HG03469 (cell line): ENCODE measurements around the gene TPD52L1.
"Not testable (repeated sequence)": the region's sequence is repeated elsewhere in the genome, so short reads cannot be mapped to it uniquely, and the experiment has no call there.

Source experiments
- ATAC-seq: cut with Tn5 transposase; IDR thresholded peaks from one replicate; pipeline ENCODE4 v1.9.1; 2021; ENCODE audit warnings: mild to moderate bottlenecking, moderate library complexity, moderate number of reproducible peaks; ENCODE audit not compliant: unreplicated experiment

TPD52L1 gene, protein sequence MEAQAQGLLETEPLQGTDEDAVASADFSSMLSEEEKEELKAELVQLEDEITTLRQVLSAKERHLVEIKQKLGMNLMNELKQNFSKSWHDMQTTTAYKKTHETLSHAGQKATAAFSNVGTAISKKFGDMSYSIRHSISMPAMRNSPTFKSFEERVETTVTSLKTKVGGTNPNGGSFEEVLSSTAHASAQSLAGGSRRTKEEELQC

DNA sequence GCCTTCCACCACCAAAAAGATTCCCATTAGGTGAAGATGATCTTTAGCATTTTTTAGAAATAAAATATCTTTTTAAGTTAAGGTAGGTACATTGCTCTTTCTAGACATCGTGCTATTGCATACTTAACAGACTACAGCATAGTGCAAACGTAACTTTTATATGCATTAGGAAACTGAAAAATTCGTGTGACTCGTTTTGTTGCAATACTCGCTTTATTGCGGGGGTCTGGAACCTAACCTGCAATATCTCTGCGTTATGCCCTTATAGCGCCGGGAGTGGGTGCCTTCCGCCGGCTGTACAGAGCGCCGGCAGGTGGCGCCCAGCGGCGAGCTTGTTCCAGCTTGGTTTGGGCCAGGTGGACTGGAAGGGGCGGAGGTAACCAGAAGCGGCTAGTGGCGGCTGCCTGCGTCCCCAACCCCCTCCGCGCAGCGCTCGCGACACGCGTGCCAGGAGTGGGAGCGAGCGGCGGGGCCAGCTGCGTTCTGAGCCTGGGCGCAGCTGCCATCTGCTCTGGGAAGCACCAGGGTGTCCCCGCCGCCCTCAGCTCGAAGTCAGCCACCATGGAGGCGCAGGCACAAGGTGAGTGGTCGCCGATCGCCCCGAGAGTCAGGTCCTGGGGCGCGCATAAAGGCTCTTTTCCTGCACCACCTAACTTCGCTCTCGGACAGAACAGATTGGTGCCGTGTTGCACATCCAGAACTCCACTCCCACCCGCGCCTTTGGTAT lies at the start of gene TPD52L1:
TPD52L1 (plus strand) TSS at position 383 of the 727 bp plus-strand sequence; CDS start at position 562, 179 bp downstream.
- peak; percentile 88 for ATAC-seq

DNA sequence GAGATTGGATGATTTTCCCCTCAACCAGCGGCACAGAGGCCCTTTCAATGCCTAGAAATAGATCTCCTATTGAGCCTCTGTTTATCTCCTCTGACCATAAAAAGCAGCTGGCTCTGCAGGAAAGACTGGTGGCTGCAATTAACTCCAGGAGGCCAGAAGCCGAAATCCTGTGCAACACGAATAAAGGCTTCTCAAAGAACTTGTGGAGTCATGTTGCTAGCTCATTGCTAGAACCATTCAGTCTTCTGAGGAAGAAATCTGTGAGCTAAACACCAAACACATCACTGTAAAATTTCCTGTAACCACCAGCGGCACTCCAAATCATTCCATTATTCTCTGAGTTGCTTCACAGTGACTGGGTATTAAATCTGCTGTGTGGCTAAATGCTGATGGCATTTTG lies 49.1 kb upstream of the TPD52L1 start:
- no peak for ATAC-seq

DNA sequence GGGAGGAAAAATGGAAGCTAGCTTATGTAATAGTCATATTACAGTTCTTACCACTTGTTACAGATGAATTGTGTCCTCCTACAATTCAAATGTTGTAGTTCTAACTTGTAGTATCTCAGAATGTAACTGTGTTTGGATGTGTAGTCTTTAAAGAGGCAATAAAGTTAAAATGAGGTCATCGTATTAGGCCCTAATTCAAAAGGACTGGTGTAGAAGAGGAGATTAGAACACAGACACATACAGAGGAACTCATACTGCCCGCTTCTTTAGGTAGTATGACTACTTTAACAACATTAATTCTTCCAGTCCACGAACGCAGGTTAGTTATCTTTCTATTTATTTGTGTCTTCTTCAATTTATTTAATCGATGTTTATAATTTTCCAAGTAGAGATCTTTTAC lies 46.5 kb upstream of the TPD52L1 start:
- no peak for ATAC-seq

DNA sequence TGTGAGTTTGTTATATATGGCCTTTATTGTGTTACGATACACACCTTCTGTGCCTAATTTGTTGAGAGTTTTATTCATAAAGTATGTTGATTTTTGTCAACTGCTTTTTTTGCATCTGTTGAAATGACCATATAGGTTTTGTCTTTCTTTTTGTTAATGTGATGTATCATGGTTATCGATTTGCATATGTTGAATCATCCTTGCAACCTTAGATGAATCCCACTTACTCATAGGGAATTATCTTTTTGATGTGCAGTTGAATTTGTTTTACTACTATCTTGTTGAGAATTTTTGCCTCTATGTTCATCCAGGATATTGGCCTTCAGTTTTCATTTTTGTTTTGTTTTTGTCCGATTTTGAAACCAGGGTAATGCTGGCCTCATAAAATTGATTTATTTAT lies 45.7 kb upstream of the TPD52L1 start:
- no peak for ATAC-seq

DNA sequence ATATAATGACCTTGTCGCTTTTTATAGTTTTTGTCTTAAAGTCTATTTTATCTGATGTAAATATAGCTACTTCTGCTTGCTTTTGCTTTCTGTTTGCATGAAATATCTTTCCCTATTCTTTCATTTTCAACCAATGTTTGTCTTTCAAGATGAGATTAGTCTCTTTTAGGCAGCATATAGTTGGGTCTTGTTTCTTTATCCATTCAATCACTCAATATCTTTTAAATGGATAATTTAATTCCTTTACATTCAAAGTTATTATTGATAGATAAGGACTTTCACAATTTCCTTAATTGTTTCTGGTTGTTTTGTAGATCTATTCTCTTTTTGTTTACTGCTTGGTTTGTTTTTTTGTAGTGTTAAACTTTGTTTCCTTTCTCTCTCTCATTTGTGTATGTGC lies 43.5 kb upstream of the TPD52L1 start:
- ATAC-seq = no peak

DNA sequence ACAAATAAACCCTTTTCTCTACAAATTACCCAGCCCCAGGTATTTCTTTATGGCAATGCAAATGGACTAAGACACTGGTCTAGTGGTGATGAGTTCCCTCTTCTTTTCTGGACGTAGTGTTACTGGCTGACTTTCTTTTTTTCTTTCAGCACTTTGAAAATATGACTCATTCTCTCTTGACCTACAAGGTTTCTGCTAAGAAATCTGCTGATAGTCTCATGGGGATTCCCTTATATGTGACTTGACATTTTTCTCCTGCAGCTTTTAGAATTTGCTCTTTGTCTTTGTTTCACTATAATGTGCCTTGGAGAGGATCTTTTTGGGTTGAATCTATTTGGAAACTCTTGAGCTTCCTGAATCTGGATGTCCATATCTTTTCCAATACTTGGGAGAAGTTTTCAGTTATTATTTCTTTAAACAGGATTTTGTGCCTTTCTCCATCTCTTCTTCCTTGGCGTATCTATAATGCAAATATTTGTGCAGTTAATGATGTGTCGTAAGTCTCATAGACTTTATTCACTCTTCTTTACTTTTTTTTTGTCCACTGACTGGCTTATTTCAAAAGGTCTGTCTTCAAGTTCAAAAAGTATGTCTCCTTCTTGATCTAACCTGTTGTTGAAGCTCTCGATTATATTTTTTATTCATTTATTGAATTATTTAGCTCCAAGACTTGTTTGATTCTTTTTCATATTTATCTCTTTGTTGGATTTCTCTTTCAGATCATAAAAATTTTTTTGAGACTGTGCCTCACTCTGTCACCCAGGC lies 42.2 kb upstream of the TPD52L1 start:
- ATAC-seq = no peak

DNA sequence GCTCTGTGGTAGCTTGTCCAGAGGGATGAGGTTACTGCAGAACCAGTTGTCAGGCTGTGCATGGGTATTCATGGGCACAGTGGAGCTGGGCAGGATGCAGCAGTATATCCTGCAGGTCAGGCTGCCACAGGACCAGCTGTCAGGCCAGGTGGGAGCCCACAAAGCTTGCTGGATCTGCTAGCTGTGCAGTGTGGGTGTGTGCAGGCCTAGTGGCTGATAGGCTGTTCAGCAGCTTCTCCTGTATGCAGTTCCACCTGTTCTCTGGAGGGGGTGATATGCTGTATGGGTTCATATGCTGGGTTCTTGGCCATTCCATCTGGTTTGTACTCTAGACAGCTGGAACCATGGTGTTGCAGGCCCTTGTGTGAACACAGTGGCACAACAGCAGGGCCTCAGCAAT lies 40.6 kb upstream of the TPD52L1 start:
- ATAC-seq = no peak

DNA sequence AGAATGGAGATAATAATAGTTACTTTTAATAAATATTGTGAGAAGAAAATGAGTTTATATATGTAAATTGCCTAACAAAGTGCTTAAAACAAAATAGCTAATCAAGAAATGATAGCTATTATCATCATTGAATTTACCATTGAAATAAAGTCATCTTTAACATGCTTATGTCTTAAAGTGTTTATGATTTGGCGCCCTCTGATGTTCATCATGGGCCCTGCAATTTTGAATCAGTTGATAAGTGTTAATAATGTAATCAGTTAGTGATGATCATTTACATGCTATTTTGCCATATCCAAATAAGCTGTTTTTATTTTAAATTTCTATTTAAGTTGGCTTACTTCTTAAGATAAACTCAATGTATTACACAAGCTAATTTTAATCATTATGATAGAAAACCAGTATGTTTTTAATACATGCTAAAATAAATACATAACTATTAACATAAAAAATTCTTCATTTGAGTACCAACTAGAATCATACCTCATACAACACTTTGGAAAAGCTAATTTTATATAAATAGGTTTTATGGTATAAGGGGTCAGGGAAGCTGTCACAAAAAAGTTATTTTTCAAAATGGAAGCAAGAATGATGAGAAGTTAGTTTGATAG lies 39.2 kb upstream of the TPD52L1 start:
- ATAC-seq = no peak

DNA sequence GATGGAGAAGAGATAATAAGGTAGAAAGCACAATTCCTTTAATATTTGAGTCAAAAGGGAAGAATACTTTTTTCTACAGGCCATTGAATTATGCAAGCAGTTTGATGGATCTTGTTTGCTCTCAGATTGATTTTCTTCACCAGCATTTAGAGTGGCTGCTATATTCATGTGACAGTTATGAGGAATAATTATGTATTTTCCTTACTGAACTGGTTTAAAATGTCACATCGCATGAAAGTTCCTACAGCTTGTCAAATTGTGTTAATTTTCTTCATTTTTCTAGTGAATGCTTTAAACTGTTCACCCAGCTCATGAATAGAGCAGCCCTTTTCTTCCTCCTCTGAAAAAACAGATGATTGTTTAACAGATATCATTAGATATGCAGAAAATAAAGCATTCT lies 37.4 kb upstream of the TPD52L1 start:
- ATAC-seq = no peak

DNA sequence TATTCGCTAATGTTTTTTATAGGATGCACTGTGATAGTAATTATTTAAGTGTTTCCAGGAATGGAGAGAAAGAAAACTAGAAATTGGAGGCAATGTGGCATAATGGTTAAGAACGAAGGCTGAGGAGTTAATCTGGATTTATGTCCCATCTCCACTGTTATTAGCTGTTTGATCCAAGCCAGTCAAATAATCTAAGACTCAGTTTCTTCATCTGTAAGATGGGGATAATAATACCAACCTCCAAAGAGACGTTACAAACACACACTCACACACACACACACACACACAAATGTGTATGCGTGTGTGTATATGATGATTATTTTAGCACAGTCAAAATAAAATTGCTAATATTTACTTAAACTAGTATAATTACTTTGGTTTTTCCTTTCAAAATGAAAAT lies 36.9 kb upstream of the TPD52L1 start:
- no peak for ATAC-seq

DNA sequence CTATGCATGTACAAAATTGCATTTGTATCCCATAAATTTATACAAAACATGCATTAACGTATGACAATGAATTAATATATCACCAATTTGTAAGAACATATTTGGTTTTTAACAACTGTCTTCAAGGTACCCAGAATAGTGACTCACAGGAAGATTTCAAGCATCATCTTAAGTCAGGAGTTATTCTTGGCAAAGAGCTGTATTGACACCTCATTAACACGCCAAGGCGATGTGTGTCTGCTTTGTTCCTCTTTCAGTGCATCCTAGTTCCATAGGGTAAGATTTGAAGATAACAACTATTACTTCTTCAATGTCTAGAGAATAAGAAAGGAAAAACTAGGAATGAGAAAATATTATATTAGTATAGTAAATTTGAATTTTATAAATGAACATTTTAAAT lies 35.8 kb upstream of the TPD52L1 start:
- no peak for ATAC-seq

DNA sequence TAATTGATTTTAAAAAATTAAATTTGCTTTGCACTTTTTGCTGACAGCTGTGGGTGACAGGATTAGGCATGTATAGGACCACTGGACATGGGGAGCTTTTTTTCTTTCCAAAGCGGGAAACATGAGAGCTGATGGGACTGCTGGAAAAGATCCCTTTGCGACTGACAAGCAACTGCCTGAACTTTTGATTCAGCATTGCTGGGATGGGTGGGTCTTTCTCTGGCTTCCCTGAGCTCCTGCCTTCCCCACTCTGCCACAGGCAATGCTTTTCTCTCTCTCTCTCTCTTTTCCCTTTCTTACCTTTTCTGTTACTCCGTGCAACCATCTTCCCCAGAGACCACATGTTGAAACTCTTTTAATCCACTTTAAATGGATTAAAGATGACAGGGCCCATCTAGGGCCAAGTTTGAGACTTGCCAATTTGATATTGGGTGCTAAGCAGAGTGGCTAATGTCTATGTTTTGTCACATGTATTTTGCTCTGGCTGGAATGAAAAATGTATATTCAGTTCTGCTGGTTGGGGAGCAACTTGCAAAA lies 33.5 kb upstream of the TPD52L1 start:
- ATAC-seq = no peak

DNA sequence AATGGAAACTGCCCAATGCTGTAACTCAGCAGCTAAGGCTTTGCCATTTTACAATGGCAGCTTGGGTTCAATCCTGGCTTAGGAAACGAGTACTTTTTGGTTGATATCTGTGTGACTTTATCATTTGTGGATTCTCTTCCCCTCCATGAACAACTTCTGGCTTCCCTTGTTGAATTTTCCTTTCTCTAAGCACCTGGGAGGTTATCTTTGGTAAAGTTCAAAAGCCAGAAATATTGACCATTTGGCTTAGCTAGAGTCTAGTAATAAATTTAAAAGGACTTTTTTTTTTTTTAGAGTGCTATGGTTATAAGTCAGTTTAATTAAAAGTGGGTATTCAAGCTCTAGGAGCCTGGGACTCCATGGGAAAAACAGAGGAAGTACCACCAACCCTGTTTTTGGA lies 31.7 kb upstream of the TPD52L1 start:
- ATAC-seq = no peak

DNA sequence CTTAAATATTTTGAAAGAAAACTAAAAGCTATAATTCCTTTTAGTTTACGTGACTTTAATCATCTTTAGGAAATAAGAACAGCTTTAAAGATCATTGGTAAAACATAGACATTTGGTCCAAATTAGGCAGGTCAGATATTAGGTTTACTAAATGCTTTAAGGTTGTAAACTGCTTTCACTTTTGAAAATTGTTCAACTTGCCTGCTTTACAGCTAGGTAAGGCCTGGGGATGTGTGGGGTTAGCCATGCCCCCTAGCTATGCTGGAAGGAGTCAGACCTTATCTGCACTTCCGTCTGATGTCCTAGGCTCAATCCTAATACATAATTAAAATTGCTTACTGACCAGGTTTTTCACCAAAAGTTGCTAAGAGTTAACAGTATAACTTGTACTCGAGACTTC lies 30.5 kb upstream of the TPD52L1 start:
- ATAC-seq = no peak

DNA sequence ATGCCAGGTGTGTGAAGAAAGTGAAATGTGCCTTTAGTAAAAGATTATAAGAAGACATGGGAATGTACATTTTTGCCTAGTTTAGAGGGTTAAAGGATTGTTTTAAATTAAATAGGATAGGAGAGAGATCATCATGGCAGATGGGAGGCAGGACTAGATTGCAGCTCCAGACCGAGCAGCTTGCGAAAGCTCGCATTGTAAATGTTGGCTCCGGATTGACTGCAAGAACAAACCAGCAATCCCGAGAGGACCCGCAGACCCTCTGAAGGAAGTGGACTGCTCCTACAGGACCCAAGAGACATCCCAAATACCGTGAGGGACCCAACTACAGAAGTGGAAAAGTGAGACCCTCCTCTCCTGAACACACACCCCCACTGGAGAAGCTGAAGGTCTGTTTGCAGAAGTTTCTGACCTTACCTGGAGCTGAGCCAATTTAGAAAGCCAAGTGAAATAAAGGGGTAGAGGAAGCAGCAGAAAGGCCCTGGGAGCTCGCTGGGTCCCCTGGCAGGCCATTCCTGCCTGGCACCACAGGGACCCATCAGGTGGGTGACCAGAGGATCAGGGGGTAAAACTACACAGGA lies 30.0 kb upstream of the TPD52L1 start:
- no peak for ATAC-seq

DNA sequence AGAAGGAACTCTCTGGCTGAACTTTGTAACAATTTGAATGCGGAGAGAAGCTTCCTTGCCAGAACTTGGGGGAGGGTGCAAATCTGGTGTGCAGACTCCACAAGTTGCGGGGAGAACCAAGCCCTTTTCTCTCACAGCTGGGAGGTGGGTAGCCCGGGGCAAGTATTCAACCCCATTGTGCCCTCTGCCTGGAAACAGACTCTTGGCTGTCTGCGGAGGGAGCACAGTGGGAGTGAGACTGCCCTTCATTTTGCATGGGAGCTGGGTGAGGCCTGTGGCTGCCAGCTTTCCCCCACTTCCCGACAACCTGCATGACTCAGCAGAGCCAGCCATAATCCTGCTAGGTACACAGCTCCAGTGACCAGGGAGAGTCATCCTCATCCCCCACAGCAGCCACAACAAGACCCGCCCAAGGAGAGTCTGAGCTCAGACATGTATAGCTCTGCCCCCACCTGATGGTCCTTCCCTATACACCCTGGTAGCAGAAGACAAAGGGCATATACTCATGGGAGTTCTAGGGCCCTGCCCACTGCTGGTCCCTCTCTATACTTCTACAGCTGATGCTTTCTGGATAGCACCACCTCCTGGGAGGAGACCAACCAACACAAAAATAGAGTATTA lies 29.4 kb upstream of the TPD52L1 start:
- no peak for ATAC-seq

DNA sequence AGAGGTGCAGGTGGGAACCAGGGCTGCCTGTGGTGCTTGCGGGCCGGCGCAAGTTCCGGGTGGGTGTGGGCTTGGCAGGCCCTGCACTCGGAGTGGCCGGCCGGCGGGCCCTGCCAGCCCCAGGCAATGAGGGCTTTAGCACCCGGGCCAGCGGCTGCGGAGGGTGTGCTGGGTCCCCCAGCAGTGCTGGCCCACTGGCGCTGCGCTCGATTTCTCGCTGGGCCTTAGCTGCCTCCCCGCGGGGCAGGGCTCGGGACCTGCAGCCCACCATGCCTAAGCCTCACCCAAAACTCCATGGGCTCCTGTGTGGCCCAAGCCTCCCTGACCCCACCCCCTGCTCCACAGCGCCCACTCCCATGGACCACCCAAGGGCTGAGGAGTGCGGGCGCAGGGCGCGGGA lies 27.7 kb upstream of the TPD52L1 start:
- ATAC-seq = not testable (repeated sequence)

DNA sequence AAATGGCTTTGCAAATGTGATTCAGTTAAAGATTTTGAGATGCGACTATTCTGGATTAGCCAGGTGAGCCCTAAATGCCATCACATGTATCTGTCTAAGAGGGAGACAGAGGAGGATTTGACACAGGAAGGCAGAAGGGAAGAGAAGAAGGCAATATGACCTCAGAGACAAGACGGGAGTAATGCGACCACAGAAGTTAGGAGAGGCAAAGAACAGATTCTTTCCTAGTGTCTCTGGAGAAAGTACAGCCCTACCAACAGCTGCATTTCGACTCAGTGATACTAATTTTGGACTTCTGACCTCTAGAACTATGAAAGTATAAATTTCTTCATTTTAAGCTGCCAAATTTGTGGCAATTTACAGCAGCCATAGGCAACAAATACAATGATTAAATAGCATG lies 24.2 kb upstream of the TPD52L1 start:
- ATAC-seq = no peak

DNA sequence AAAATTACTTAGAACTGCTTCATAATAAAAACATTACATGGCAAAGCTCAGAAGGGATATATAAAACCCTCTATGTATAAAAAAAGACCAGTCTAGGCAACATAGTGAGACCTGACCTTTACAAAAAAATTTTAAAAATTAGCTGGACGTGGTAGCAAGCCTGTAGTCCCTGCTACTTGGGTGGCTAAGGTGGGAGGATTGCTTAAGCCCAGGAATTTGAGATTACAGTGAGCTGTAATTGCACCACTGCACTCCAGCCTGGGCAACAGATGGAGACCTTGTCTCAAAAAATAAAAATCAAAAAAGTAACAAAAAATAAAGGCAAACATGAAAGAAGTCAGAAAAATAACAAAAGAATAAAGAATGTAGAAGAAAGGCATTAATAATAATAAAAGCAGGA lies 21.5 kb upstream of the TPD52L1 start:
- ATAC-seq = no peak

DNA sequence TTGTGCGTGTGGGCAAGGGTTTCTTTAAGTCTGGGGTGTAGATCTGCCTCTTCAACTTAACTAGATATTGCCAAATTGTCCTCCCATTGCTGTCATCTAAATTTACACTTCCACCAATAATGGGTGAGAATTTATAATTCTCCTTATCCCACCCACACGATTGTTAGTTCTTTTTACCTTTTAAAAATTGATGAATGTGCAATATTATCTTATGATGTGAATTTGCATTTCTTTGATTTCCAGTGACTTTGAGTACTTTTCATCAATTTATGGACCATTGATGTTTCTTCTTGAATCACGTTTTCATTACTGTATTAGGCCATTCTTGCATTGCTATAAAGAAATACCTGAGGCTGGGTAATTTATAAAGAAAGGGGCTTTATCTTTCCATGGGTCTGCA lies 17.2 kb upstream of the TPD52L1 start:
- no peak for ATAC-seq

DNA sequence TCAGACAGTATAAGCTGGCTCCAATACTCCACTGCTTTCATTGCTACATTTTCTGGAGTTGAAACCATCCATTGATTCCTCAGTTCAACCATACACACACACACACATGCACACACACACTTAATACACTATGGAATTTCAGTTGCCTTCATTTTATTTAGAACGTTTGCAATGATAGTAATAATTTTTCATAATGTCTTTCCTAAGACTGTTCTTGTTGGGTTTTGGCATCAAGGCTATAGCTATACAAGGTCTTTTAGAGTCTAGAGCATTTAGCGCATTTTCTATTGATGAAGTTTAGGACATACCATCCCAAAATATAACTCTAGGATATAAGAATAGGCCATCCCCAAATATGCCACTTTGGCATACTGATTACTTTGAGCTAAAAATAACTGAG lies 15.5 kb upstream of the TPD52L1 start:
- ATAC-seq = no peak
